AG04450 (cell line): ENCODE measurements around the gene DST. TPM values are rescaled to one million over a fixed set of nuclear protein-coding genes. Genes with fewer than 3 reads are reported as not detected.

Experiments
- CTCF ChIA-PET: fragments of 300-600, 350-600 bp; formaldehyde crosslinking; extraction: SDS; loops from one replicate; lab custom pipeline; 2022; ENCODE audit warnings: antibody characterized with exemption, inconsistent platforms; lab: Charles Lee
- POLR2A ChIA-PET: fragments of 350-600 bp; formaldehyde crosslinking; extraction: SDS; loops from one replicate; lab custom pipeline; 2021; ENCODE audit warnings: antibody characterized with exemption, inconsistent platforms; lab: Yijun Ruan, JAX
- DNase-seq: peaks from one replicate; pipeline ENCODE4 v3.0.0-alpha.2; 2011; ENCODE audit warnings: low read depth, low spot score
- H3K27ac ChIP-seq: one replicate; pipeline ENCODE4 v1.5.1; 2012; ENCODE audit warnings: low read depth, low read length, control low read depth
- H3K27me3 ChIP-seq: one replicate; pipeline ENCODE4 v1.6.0; 2012; ENCODE audit warnings: low read length; ENCODE audit not compliant: control insufficient read depth, insufficient read depth
- H3K4me3 ChIP-seq: 2 replicates; pipeline ENCODE4 v1.5.1; 2011; ENCODE audit warnings: mild to moderate bottlenecking, low read depth, low read length, control low read depth
- H3K9me3 ChIP-seq: 2 replicates; pipeline ENCODE4 v1.5.1; 2012; ENCODE audit warnings: low read length; ENCODE audit not compliant: control insufficient read depth, insufficient read depth
- CTCF ChIP-seq: IDR thresholded peaks from 2 replicates; pipeline ENCODE4 v1.5.1; 2011; ENCODE audit warnings: low read depth, low read length, control low read depth, inconsistent platforms
- polyA plus RNA-seq: library from polyadenylated mRNA; depleted of rRNA; stranded (reverse); fragments of >200 nt; gene quantifications from 2 replicates; pipeline ENCODE4 v1.2.3, GENCODE V29; 2011

The DST gene
- polyA plus RNA-seq, 1 experiment: 163 TPM

GRCh38 chr6:56459030-56459805 lies 183.5 kb downstream of the DST start:
- CTCF ChIA-PET: interaction anchor here (1.0 to 1.1 kb wide), 3 partner anchors 89 to 136 kb away, joined by 3 read pairs; no protein-coding TSS in a partner anchor
- Histone ChIP-seq H3K27me3 (no peaks in the 10 kb centered on the region), H3K4me3 (no peak overlapping the region), H3K9me3 (no peaks in the 10 kb centered on the region), H3K27ac (no peak overlapping the region)
- TF ChIP-seq CTCF: no peak
- DNase-seq: no peak
- POLR2A ChIA-PET: no interaction called here

GRCh38 chr6:56458324-56458884 lies 184.3 kb downstream of the DST start:
- ChIA-PET POLR2A (no interaction called here), CTCF (no interaction called here)
- Histone ChIP-seq H3K9me3 (no peaks in the 10 kb centered on the region), H3K27ac (no peak overlapping the region), H3K4me3 (no peak overlapping the region), H3K27me3 (no peaks in the 10 kb centered on the region)
- no peak for TF ChIP-seq CTCF
- DNase-seq: no peak

- ChIA-PET POLR2A (no interaction called here), CTCF (interaction anchor here (0.7 to 0.8 kb wide), 2 partner anchors 142 to 330 kb away, joined by 3 to 5 read pairs; no protein-coding TSS in a partner anchor)
- H3K27ac ChIP-seq: no peak overlapping the region
Measured at GRCh38 chr6:56456785-56457184, 185.9 kb downstream of the DST start.

GRCh38 chr6:56450882-56451739 lies 191.6 kb downstream of the DST start:
- no peak for TF ChIP-seq CTCF

More at GRCh38 chr6:56456785-56457184, 185.9 kb downstream of the DST start:
- no peak for DNase-seq
- TF ChIP-seq CTCF: no peak
- Histone ChIP-seq H3K4me3 (no peak overlapping the region), H3K9me3 (no peaks in the 10 kb centered on the region), H3K27me3 (no peaks in the 10 kb centered on the region)

More at GRCh38 chr6:56450882-56451739, 191.6 kb downstream of the DST start:
- CTCF ChIA-PET: no interaction called here
- DNase-seq: no peak
- H3K27me3 ChIP-seq: no peaks in the 10 kb centered on the region
- no peak overlapping the region for H3K4me3 ChIP-seq
- POLR2A ChIA-PET: no interaction called here
- H3K27ac ChIP-seq: peak overlapping the region; percentile 32
- no peaks in the 10 kb centered on the region for H3K9me3 ChIP-seq
